ENCODE measurements around the gene LHX4.

LHX4 gene

GRCh38 chr1:180251526-180252305 lies 21.7 kb downstream of the LHX4 start:
- TF ChIP-seq CTCF (IDR thresholded peaks at IDR 0.05; ENCODE audit: low read depth, low read length), result no peak
- DNase-seq (ENCODE audit: extremely low read depth, low read depth), result no peak

- DNase-seq (ENCODE audit: extremely low read depth, low read depth), result no peak
- peak; percentile 82 for TF ChIP-seq CTCF (IDR thresholded peaks at IDR 0.05; ENCODE audit: low read depth, low read length)
Measured at GRCh38 chr1:180252638-180253536, 22.8 kb downstream of the LHX4 start.

GRCh38 chr1:180253585-180254495 lies 23.8 kb downstream of the LHX4 start:
- no peak for TF ChIP-seq CTCF (IDR thresholded peaks at IDR 0.05; ENCODE audit: low read depth, low read length)
- no peak for DNase-seq (ENCODE audit: extremely low read depth, low read depth)

GRCh38 chr1:180254496-180254819 lies 24.4 kb downstream of the LHX4 start:
- no peak for TF ChIP-seq CTCF (IDR thresholded peaks at IDR 0.05; ENCODE audit: low read depth, low read length)
- no peak for DNase-seq (ENCODE audit: extremely low read depth, low read depth)

- no peak for DNase-seq (ENCODE audit: extremely low read depth, low read depth)
- TF ChIP-seq CTCF (IDR thresholded peaks at IDR 0.05; ENCODE audit: low read depth, low read length), result no peak
Measured at GRCh38 chr1:180254854-180255253, 24.8 kb downstream of the LHX4 start.

- DNase-seq (ENCODE audit: extremely low read depth, low read depth), result no peak
- TF ChIP-seq CTCF (IDR thresholded peaks at IDR 0.05; ENCODE audit: low read depth, low read length), result no peak
Measured at GRCh38 chr1:180255536-180256340, 25.7 kb downstream of the LHX4 start.
